ENCODE measurements around the gene LRRK1. TPM values are rescaled to one million over a fixed set of nuclear protein-coding genes. Genes with fewer than 3 reads are reported as not detected.
A peak's percentile ranks its signal among the peaks of the same experiment; 100 is the strongest.

Gene LRRK1
- total RNA-seq, 1 experiment from 2014 or later: 7.0 TPM

DNA sequence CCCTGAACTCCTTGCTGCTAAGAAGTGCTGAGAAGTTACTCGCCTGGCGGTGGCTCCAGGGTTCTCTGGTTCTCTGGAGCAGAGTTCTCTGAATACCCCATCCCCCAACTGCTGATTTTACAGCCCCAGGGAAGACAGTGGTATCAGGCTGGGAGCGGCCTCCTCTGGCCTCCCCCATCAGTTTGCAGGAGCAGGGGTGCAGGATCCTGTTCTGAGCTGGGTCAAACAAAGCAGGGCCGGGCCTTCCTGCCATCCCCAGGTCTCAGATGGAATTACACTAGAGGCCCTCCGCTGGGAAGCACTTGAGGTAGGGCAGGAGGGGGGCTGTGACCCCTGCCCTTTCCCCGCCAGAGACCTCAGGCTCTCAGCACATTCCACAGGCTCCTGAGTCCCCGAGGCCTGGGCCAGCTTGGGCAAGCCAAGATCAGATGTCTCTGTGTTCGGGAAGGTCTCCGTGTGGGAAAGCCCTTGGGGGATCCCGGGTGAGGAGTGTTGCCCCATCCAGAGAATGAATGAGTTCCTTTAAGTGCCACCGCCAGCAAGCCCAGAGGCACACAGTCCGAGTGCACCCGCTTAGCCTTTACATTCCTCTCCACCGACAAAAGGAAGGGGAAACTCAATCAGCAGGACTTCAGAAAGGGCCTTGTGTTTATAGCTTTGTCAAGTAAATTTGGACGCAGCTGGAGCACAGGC is 149.9 kb downstream of the LRRK1 start:
- Histone ChIP-seq H3K9ac (ENCODE audit: low read length) (no peak overlapping the region), H3K36me3 (ENCODE audit: low read depth, low read length) (no peaks in the 10 kb centered on the region), H4K20me1 (ENCODE audit: low read length) (no peaks in the 10 kb centered on the region), H3K79me2 (ENCODE audit: low read length) (no peaks in the 10 kb centered on the region), H3K27ac (ENCODE audit: low read length) (no peak overlapping the region), H3F3A (ENCODE audit: low read length, unreplicated experiment) (no peaks in the 10 kb centered on the region), H3K9me3 (ENCODE audit: low read length) (no peaks in the 10 kb centered on the region), H3K4me3 (ENCODE audit: low read length) (no peak overlapping the region), H3K4me2 (ENCODE audit: low read length) (no peak overlapping the region), H3K4me1 (ENCODE audit: insufficient read depth, low read length) (peaks cover 13% of the 10 kb centered on the region), H3K27me3 (ENCODE audit: low read length) (no peaks in the 10 kb centered on the region), H3K9me2 (replicated peaks; ENCODE audit: low read length) (no peaks in the 10 kb centered on the region), H2AFZ (ENCODE audit: low read length) (no peak overlapping the region)
- CTCF ChIA-PET: no interaction called here
- BruUV-seq (replicated peaks): no TSS peak
- POLR2A ChIA-PET (ENCODE audit: unreplicated experiment): no interaction called here
- intact Hi-C loops (cut with micrococcal nuclease): no loop called here
- no peak for ATAC-seq
- TF ChIP-seq EZH2 (IDR thresholded peaks at IDR 0.05; ENCODE audit: low read length, unreplicated experiment): no peak
- TF ChIP-seq, protein P1, sequence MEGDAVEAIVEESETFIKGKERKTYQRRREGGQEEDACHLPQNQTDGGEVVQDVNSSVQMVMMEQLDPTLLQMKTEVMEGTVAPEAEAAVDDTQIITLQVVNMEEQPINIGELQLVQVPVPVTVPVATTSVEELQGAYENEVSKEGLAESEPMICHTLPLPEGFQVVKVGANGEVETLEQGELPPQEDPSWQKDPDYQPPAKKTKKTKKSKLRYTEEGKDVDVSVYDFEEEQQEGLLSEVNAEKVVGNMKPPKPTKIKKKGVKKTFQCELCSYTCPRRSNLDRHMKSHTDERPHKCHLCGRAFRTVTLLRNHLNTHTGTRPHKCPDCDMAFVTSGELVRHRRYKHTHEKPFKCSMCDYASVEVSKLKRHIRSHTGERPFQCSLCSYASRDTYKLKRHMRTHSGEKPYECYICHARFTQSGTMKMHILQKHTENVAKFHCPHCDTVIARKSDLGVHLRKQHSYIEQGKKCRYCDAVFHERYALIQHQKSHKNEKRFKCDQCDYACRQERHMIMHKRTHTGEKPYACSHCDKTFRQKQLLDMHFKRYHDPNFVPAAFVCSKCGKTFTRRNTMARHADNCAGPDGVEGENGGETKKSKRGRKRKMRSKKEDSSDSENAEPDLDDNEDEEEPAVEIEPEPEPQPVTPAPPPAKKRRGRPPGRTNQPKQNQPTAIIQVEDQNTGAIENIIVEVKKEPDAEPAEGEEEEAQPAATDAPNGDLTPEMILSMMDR (conservative IDR thresholded peaks at IDR 0.05; ENCODE audit: low read depth, low read length): no peak
- DNase-seq: no peak

DNA sequence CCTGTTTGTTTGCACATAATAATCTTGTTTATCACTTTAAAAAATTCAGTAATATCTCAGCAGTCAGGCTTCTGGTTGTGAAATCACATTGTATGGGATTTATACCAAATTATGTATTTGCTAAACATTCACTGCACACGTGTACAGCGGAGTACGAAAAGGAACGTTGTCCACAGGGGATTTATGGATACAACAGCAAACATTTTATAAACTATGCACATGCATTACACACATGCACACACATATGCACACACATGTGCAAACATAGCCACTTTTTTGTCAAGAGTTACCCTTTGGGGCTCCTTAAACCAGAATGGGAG is 150.5 kb downstream of the LRRK1 start:
- Histone ChIP-seq H3F3A (ENCODE audit: low read length, unreplicated experiment) (no peaks in the 10 kb centered on the region), H3K79me2 (ENCODE audit: low read length) (no peaks in the 10 kb centered on the region), H3K9ac (ENCODE audit: low read length) (no peak overlapping the region), H3K9me3 (ENCODE audit: low read length) (no peaks in the 10 kb centered on the region), H3K9me2 (replicated peaks; ENCODE audit: low read length) (no peaks in the 10 kb centered on the region), H3K27me3 (ENCODE audit: low read length) (no peaks in the 10 kb centered on the region), H3K4me3 (ENCODE audit: low read length) (no peak overlapping the region), H3K4me1 (ENCODE audit: insufficient read depth, low read length) (peaks cover 13% of the 10 kb centered on the region), H4K20me1 (ENCODE audit: low read length) (no peaks in the 10 kb centered on the region), H3K4me2 (ENCODE audit: low read length) (no peak overlapping the region), H3K27ac (ENCODE audit: low read length) (no peak overlapping the region), H3K36me3 (ENCODE audit: low read depth, low read length) (no peaks in the 10 kb centered on the region), H2AFZ (ENCODE audit: low read length) (no peak overlapping the region)
- CTCF ChIA-PET: no interaction called here
- POLR2A ChIA-PET (ENCODE audit: unreplicated experiment): no interaction called here
- intact Hi-C loops (cut with micrococcal nuclease): no loop called here
- no peak for ATAC-seq
- no TSS peak for BruUV-seq (replicated peaks)
- TF ChIP-seq EZH2phosphoT487 (IDR thresholded peaks at IDR 0.05; ENCODE audit: borderline replicate concordance, low read length) (no peak), EZH2 (IDR thresholded peaks at IDR 0.05; ENCODE audit: low read length, unreplicated experiment) (no peak)
- TF ChIP-seq, protein P1 (conservative IDR thresholded peaks at IDR 0.05; ENCODE audit: low read depth, low read length): no peak
- no peak for DNase-seq

GRCh38 chr15:101070024-101070423 is 150.9 kb downstream of the LRRK1 start:
- DNase-seq: no peak
- H3F3A ChIP-seq (ENCODE audit: low read length, unreplicated experiment): no peaks in the 10 kb centered on the region
- BruUV-seq (replicated peaks): no TSS peak
- no peaks in the 10 kb centered on the region for H3K9me3 ChIP-seq (ENCODE audit: low read length)
- no peak overlapping the region for H2AFZ ChIP-seq (ENCODE audit: low read length)
- no peak for ATAC-seq
- no peaks in the 10 kb centered on the region for H3K79me2 ChIP-seq (ENCODE audit: low read length)
- ChIA-PET POLR2A (ENCODE audit: unreplicated experiment) (no interaction called here), CTCF (no interaction called here)
- H3K9me2 ChIP-seq (replicated peaks; ENCODE audit: low read length): no peaks in the 10 kb centered on the region
- H3K9ac ChIP-seq (ENCODE audit: low read length): 0 out of 2 replicates have a peak overlapping the region, but pooled peaks have one; percentile 16
- peak overlapping the region; percentile 53 for H3K27ac ChIP-seq (ENCODE audit: low read length)
- no peaks in the 10 kb centered on the region for H3K36me3 ChIP-seq (ENCODE audit: low read depth, low read length)
- no peak overlapping the region for H3K4me2 ChIP-seq (ENCODE audit: low read length)
- TF ChIP-seq EZH2 (IDR thresholded peaks at IDR 0.05; ENCODE audit: low read length, unreplicated experiment) (no peak), EZH2phosphoT487 (IDR thresholded peaks at IDR 0.05; ENCODE audit: borderline replicate concordance, low read length) (no peak)
- TF ChIP-seq, protein P1 (conservative IDR thresholded peaks at IDR 0.05; ENCODE audit: low read depth, low read length): no peak
- peaks cover 13% of the 10 kb centered on the region for H3K4me1 ChIP-seq (ENCODE audit: insufficient read depth, low read length)
- no peaks in the 10 kb centered on the region for H3K27me3 ChIP-seq (ENCODE audit: low read length)
- H3K4me3 ChIP-seq (ENCODE audit: low read length): no peak overlapping the region
- intact Hi-C loops (cut with micrococcal nuclease): no loop called here
- no peaks in the 10 kb centered on the region for H4K20me1 ChIP-seq (ENCODE audit: low read length)
